Measurements from ENCODE around the gene POU2AF2. TPM values are rescaled to one million over a fixed set of nuclear protein-coding genes. Genes with fewer than 3 reads are reported as not detected.

The POU2AF2 gene
- total RNA-seq, 4 donors from 2014 or later, result not detected

GRCh38 chr11:111329306-111330204, 84.0 kb downstream of the POU2AF2 start:
- Histone ChIP-seq H3K36me3 (no peaks in the 10 kb centered on the region), H3K9me3 (no peaks in the 10 kb centered on the region), H3K27ac (peak overlapping the region in 2 of 4 donors; percentile 10 to 50), H3K4me1 (peaks cover 11 to 62% (median 38%) of the 10 kb centered on the region in 3 donors), H3K27me3 (no peaks in the 10 kb centered on the region), H3K4me3 (no peak overlapping the region)
- TF ChIP-seq, protein P1, sequence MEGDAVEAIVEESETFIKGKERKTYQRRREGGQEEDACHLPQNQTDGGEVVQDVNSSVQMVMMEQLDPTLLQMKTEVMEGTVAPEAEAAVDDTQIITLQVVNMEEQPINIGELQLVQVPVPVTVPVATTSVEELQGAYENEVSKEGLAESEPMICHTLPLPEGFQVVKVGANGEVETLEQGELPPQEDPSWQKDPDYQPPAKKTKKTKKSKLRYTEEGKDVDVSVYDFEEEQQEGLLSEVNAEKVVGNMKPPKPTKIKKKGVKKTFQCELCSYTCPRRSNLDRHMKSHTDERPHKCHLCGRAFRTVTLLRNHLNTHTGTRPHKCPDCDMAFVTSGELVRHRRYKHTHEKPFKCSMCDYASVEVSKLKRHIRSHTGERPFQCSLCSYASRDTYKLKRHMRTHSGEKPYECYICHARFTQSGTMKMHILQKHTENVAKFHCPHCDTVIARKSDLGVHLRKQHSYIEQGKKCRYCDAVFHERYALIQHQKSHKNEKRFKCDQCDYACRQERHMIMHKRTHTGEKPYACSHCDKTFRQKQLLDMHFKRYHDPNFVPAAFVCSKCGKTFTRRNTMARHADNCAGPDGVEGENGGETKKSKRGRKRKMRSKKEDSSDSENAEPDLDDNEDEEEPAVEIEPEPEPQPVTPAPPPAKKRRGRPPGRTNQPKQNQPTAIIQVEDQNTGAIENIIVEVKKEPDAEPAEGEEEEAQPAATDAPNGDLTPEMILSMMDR (IDR thresholded peaks at IDR 0.05), result no peak
- no peak for TF ChIP-seq POLR2A (IDR thresholded peaks at IDR 0.05)
- 28 to 46% methylated on average over 7 of the region's 7 CpGs for WGBS, 2 donors
- no peak for DNase-seq
- intact Hi-C loops (cut with DNase I), result no loop called here

- Histone ChIP-seq H3K4me1 (peaks cover 11 to 69% (median 38%) of the 10 kb centered on the region in 3 donors), H3K27ac (peak overlapping the region in 2 of 4 donors; percentile 10 to 50), H3K9me3 (no peaks in the 10 kb centered on the region), H3K4me3 (no peak overlapping the region), H3K36me3 (no peaks in the 10 kb centered on the region), H3K27me3 (no peaks in the 10 kb centered on the region)
- TF ChIP-seq POLR2A (IDR thresholded peaks at IDR 0.05), result no peak
- TF ChIP-seq, protein P1 (IDR thresholded peaks at IDR 0.05), result no peak
- 60 to 100% methylated on average over 1 of the region's 2 CpGs for WGBS, 2 donors
- DNase-seq, result no peak
- intact Hi-C loops (cut with DNase I), result no loop called here
These were observed 84.8 kb downstream of the POU2AF2 start for GRCh38 chr11:111330234-111330893.

GRCh38 chr11:111331711-111332479, 86.4 kb downstream of the POU2AF2 start:
- H3K36me3 ChIP-seq, result no peaks in the 10 kb centered on the region
- no peak overlapping the region for H3K4me3 ChIP-seq
- intact Hi-C loops (cut with DNase I), result no loop called here
- H3K27me3 ChIP-seq, result no peaks in the 10 kb centered on the region
- H3K4me1 ChIP-seq, result peaks cover 11 to 84% (median 46%) of the 10 kb centered on the region in 3 donors
- DNase-seq, result no peak
- WGBS, 2 donors, result 46 to 49% methylated on average over 3 to 4 of the region's 4 CpGs
- peak overlapping the region; percentile 7 to 63 (median 55) for H3K27ac ChIP-seq
- TF ChIP-seq, protein P1 (IDR thresholded peaks at IDR 0.05), result no peak
- TF ChIP-seq POLR2A (IDR thresholded peaks at IDR 0.05), result no peak
- no peaks in the 10 kb centered on the region for H3K9me3 ChIP-seq

- Histone ChIP-seq H3K27ac (no peak overlapping the region), H3K9me3 (no peaks in the 10 kb centered on the region), H3K27me3 (no peaks in the 10 kb centered on the region), H3K4me1 (peaks cover 0 to 61% (median 33%) of the 10 kb centered on the region in 3 donors), H3K4me3 (no peak overlapping the region), H3K36me3 (no peaks in the 10 kb centered on the region)
- no peak for DNase-seq
- WGBS, 2 donors, result 67 to 69% methylated on average over 6 to 9 of the region's 9 CpGs
- intact Hi-C loops (cut with DNase I), result no loop called here
- TF ChIP-seq, protein P1 (IDR thresholded peaks at IDR 0.05), result no peak
- no peak for TF ChIP-seq POLR2A (IDR thresholded peaks at IDR 0.05)
These were observed 89.3 kb downstream of the POU2AF2 start for GRCh38 chr11:111334532-111335502.

Measured in esophagus squamous epithelium (tissue), 5 donors.